Right atrium auricular region (tissue), 2 donors: ENCODE measurements around the gene GRM8. TPM values are rescaled to one million over a fixed set of nuclear protein-coding genes. Genes with fewer than 3 reads are reported as not detected.

Source experiments
- DNase-seq: peaks from one replicate; pipeline ENCODE4 v3.0.0-alpha.2; 2019; ENCODE audit warnings: low spot score
- H3K27ac ChIP-seq, 2 donors: fragments of 200-600 bp; sonication (generic); 1 replicate in 1 of 2; 2 replicates in 1 of 2; pipeline ENCODE4 v1.5.1; 2016 to 2019
- H3K27me3 ChIP-seq, 2 donors: fragments of 200-600 bp; sonication (generic); one replicate each; pipeline versions ENCODE4 v1.5.1 to v1.6.0; 2017 to 2019
- H3K36me3 ChIP-seq: fragments of 200-600 bp; sonication (generic); one replicate; pipeline ENCODE4 v1.5.1; 2016
- H3K4me1 ChIP-seq, 2 donors: fragments of 200-600 bp; sonication (generic); one replicate each; pipeline versions ENCODE4 v1.5.1 to v1.6.0; 2017 to 2019
- H3K4me3 ChIP-seq, 2 donors: fragments of 200-600 bp; sonication (generic); 1 replicate in 1 of 2; 2 replicates in 1 of 2; pipeline ENCODE4 v1.5.1; 2017 to 2019; ENCODE audit warnings: mild to moderate bottlenecking in 1 of 2, moderate library complexity in 1 of 2
- H3K9me3 ChIP-seq, 2 donors: fragments of 200-600 bp; sonication (generic); one replicate each; pipeline ENCODE4 v1.5.1; 2019
- total RNA-seq, 2 donors: library from RNA; depleted of rRNA; stranded (reverse); fragments of >200 nt; gene quantifications; one replicate each; pipeline ENCODE4 v1.1.0, GENCODE V29; 2016
- TF ChIP-seq, protein P1 (sequence below), 2 donors: fragments of 200-600 bp; sonication (generic); IDR thresholded peaks; one replicate each; pipeline ENCODE4 v1.5.1; 2019; ENCODE audit warnings: antibody characterized with exemption in 2 of 2

The GRM8 gene
- total RNA-seq, 2 donors from 2014 or later: not detected

DNA sequence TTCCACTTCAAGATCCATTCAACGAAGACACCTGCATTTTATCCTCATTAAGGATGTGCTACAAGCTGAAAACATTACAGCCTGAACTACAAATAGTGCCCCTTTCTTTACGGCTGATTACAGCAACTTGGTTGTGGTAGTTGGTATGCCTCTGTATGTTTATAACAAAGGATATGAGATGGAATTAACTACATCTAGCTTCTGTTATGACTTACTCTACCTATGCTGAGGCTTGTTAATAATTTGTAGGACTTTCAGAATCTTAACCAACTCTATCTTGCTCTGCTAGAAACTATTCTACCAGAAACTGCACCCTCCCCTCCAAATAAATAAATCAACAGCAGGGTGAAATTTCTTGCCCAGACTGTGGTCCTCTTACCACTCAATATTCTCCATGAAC is 448.1 kb downstream of the GRM8 start:
- Histone ChIP-seq H3K36me3 (no peaks in the 10 kb centered on the region), H3K27me3 (no peaks in the 10 kb centered on the region), H3K4me3 (no peak overlapping the region), H3K9me3 (no peaks in the 10 kb centered on the region), H3K27ac (no peak overlapping the region), H3K4me1 (no peaks in the 10 kb centered on the region)
- TF ChIP-seq, protein P1, sequence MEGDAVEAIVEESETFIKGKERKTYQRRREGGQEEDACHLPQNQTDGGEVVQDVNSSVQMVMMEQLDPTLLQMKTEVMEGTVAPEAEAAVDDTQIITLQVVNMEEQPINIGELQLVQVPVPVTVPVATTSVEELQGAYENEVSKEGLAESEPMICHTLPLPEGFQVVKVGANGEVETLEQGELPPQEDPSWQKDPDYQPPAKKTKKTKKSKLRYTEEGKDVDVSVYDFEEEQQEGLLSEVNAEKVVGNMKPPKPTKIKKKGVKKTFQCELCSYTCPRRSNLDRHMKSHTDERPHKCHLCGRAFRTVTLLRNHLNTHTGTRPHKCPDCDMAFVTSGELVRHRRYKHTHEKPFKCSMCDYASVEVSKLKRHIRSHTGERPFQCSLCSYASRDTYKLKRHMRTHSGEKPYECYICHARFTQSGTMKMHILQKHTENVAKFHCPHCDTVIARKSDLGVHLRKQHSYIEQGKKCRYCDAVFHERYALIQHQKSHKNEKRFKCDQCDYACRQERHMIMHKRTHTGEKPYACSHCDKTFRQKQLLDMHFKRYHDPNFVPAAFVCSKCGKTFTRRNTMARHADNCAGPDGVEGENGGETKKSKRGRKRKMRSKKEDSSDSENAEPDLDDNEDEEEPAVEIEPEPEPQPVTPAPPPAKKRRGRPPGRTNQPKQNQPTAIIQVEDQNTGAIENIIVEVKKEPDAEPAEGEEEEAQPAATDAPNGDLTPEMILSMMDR (IDR thresholded peaks at IDR 0.05): no peak
- DNase-seq: no peak

DNA sequence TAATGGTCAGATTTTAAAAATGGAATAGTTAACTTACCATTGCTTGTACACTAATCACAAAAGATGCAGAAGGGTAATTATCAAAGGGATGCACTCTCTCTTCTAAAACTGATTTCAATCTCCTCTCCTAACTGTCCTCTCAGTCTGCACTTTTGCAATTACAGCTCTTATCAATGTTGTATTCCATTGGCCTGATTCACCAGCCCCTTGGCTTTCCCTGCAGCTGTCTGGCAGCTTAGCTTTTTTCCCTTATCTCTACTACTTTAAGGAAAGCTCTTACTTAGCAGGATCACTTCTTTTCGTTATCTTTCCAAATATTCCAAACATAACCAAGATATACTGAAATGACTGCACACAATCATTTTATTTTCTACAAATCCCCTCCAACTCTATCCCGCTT is 448.8 kb downstream of the GRM8 start:
- H3K36me3 ChIP-seq: no peaks in the 10 kb centered on the region
- no peaks in the 10 kb centered on the region for H3K27me3 ChIP-seq
- TF ChIP-seq, protein P1 (IDR thresholded peaks at IDR 0.05): no peak
- H3K4me1 ChIP-seq: no peaks in the 10 kb centered on the region
- no peak overlapping the region for H3K27ac ChIP-seq
- H3K9me3 ChIP-seq: no peaks in the 10 kb centered on the region
- DNase-seq: no peak
- H3K4me3 ChIP-seq: no peak overlapping the region

DNA sequence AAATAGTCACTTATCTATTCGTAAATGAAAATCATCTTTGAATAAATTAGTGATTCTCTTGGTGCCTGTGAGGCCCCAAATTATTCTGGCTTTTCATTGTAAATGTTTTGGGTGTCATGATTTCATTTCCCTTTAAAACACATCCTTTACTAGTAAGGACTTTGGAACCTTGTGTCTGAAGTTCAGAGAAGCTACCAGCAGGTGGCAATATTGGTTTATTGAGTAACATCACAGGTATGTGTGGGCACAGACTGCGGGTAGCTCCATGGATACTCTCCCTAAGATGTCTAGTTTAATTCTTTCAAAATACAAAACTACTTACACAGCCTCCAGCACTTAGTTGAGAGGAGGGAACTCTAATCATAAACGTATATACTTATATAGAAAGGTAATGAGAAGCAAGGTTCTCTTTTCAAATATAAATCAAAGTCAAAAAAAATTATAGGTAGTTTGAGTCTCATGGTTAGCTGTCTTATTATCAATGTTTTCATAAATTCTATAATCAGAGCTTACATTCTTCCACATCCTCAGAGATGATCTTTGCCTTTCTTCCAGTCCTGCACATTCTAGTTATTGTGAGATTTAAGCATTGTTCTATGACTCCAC is 449.6 kb downstream of the GRM8 start:
- H3K27me3 ChIP-seq: no peaks in the 10 kb centered on the region
- H3K36me3 ChIP-seq: no peaks in the 10 kb centered on the region
- DNase-seq: no peak
- TF ChIP-seq, protein P1 (IDR thresholded peaks at IDR 0.05): peak; percentile 14 to 62
- no peak overlapping the region for H3K27ac ChIP-seq
- H3K4me3 ChIP-seq: no peak overlapping the region
- H3K9me3 ChIP-seq: no peaks in the 10 kb centered on the region
- H3K4me1 ChIP-seq: no peaks in the 10 kb centered on the region

DNA sequence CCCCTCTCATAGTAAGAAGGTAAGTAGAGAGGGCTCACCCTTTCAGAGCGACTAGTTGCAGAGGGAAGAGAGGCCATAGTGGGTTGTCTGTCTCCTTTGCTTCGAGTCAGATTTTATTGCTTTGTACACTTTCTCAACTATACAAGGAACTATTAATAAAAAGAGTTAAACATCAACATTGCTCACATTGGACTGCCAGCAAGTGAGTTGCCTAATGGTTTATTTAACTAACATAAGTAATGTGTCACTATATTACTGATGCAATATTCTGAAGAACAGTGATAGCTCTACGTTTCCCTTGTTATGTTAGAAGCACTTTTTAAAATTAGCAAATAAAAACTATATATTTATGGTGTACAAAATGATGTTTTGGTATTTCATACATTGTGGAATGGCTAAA is 451.0 kb downstream of the GRM8 start:
- no peaks in the 10 kb centered on the region for H3K27me3 ChIP-seq
- no peaks in the 10 kb centered on the region for H3K9me3 ChIP-seq
- TF ChIP-seq, protein P1 (IDR thresholded peaks at IDR 0.05): no peak
- H3K36me3 ChIP-seq: no peaks in the 10 kb centered on the region
- H3K4me3 ChIP-seq: no peak overlapping the region
- no peak overlapping the region for H3K27ac ChIP-seq
- H3K4me1 ChIP-seq: no peaks in the 10 kb centered on the region
- DNase-seq: no peak

DNA sequence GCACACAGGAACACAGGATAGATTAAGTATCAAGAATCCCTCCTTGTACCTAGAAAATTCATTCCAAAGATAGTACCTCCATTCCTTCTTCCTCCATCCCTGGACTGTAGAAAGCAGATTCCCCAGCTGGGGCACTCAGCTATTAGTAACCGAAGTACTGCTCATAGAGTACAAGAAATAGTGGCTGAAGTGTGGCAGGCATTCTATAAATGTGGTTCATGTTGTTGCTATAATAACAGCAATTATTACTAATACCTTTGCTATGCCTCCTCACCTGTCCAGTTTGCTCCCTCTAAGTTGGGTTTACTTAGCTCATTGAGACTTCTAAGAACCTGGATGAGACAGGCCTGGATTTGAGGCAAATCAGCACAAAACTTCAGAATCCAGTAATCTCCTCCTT is 453.2 kb downstream of the GRM8 start:
- Histone ChIP-seq H3K27ac (no peak overlapping the region), H3K4me1 (no peaks in the 10 kb centered on the region), H3K4me3 (no peak overlapping the region), H3K27me3 (no peaks in the 10 kb centered on the region), H3K9me3 (no peaks in the 10 kb centered on the region), H3K36me3 (no peaks in the 10 kb centered on the region)
- TF ChIP-seq, protein P1 (IDR thresholded peaks at IDR 0.05): no peak
- no peak for DNase-seq

DNA sequence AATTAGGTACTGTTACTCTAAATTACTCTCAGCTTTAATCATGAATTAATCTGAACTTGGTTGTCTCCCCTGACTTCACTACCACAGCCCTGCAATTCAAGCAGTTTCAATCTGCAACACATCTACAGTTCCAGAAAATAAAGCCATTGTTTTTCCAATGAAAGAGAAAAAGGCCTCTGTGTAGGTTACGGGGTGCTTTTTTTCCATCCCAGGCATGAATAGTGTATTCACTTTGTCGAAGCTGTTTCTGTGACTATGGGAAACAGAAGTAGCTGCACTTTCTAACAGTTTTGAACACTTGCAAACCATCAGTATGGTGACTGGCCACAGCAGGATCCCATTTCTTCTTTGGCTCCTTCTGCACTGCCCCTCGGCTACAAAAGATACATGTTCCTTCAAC is 460.2 kb downstream of the GRM8 start:
- Histone ChIP-seq H3K4me1 (no peaks in the 10 kb centered on the region), H3K36me3 (no peaks in the 10 kb centered on the region), H3K27me3 (no peaks in the 10 kb centered on the region), H3K4me3 (no peak overlapping the region), H3K9me3 (no peaks in the 10 kb centered on the region), H3K27ac (no peak overlapping the region)
- DNase-seq: no peak
- TF ChIP-seq, protein P1 (IDR thresholded peaks at IDR 0.05): no peak
